Measurements from ENCODE around the gene ELF3.

DNA sequence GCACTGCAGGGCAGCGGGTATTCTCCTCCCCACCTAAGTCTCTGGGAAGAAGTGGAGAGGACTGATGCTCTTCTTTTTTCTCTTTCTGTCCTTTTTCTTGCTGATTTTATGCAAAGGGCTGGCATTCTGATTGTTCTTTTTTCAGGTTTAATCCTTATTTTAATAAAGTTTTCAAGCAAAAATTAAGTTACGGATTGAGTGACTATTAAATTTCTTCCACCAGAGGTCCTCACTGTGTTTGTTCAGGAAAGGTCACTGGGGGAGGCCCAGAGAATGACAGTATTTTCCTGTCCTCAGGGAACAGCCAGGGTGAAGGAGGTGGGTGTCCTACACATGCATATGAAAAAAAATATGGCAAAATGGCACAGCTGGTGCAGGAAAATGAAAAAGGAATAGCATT, 4.4 kb upstream of the ELF3 start:
- TF ChIP-seq POLR2AphosphoS5 (IDR thresholded peaks at IDR 0.05), result no peak
- TF ChIP-seq, protein P1, sequence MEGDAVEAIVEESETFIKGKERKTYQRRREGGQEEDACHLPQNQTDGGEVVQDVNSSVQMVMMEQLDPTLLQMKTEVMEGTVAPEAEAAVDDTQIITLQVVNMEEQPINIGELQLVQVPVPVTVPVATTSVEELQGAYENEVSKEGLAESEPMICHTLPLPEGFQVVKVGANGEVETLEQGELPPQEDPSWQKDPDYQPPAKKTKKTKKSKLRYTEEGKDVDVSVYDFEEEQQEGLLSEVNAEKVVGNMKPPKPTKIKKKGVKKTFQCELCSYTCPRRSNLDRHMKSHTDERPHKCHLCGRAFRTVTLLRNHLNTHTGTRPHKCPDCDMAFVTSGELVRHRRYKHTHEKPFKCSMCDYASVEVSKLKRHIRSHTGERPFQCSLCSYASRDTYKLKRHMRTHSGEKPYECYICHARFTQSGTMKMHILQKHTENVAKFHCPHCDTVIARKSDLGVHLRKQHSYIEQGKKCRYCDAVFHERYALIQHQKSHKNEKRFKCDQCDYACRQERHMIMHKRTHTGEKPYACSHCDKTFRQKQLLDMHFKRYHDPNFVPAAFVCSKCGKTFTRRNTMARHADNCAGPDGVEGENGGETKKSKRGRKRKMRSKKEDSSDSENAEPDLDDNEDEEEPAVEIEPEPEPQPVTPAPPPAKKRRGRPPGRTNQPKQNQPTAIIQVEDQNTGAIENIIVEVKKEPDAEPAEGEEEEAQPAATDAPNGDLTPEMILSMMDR (IDR thresholded peaks at IDR 0.05), result peak in 1 of 2 donors; percentile 12
